Epithelial cell of esophagus (primary cell): ENCODE measurements around the gene OR12D2.
"Not testable (repeated sequence)": the region's sequence is repeated elsewhere in the genome, so short reads cannot be mapped to it uniquely, and the experiment has no call there.

ENCODE experiments used
- DNase-seq: peaks from one replicate; pipeline ENCODE4 v3.0.0; 2010; ENCODE audit warnings: low read depth
- H3K4me3 ChIP-seq: 2 replicates; pipeline ENCODE4 v1.5.1; 2011; ENCODE audit warnings: mild to moderate bottlenecking, low read length, control low read depth
- TF ChIP-seq, protein P1 (sequence below): IDR thresholded peaks from 2 replicates; pipeline ENCODE4 v1.5.1; 2011; ENCODE audit warnings: low read depth, mild to moderate bottlenecking, low read length, control low read depth, inconsistent platforms; ENCODE audit not compliant: insufficient read depth; ENCODE audit errors: missing control alignments

The OR12D2 gene

DNA sequence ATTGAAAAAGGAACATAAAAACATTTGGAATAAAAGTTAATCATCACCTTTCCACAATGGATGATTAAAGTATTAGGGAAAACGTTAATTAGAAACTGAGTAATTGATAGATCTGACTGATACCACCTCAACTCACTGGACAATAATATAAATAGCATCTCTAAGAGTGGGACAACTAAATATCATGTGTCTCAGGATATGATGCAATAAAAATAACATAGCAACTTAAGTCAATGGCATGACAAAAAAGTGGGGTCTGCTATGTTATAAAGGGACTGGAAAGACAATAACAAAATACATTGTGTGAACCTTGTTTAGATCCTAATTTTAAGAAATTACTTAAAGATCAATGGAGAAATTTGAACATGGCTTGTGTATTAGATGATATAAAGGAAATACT is 29.6 kb downstream of the OR12D2 start:
- no peak for DNase-seq
- no peak overlapping the region for H3K4me3 ChIP-seq
- TF ChIP-seq, protein P1, sequence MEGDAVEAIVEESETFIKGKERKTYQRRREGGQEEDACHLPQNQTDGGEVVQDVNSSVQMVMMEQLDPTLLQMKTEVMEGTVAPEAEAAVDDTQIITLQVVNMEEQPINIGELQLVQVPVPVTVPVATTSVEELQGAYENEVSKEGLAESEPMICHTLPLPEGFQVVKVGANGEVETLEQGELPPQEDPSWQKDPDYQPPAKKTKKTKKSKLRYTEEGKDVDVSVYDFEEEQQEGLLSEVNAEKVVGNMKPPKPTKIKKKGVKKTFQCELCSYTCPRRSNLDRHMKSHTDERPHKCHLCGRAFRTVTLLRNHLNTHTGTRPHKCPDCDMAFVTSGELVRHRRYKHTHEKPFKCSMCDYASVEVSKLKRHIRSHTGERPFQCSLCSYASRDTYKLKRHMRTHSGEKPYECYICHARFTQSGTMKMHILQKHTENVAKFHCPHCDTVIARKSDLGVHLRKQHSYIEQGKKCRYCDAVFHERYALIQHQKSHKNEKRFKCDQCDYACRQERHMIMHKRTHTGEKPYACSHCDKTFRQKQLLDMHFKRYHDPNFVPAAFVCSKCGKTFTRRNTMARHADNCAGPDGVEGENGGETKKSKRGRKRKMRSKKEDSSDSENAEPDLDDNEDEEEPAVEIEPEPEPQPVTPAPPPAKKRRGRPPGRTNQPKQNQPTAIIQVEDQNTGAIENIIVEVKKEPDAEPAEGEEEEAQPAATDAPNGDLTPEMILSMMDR: no peak

DNA sequence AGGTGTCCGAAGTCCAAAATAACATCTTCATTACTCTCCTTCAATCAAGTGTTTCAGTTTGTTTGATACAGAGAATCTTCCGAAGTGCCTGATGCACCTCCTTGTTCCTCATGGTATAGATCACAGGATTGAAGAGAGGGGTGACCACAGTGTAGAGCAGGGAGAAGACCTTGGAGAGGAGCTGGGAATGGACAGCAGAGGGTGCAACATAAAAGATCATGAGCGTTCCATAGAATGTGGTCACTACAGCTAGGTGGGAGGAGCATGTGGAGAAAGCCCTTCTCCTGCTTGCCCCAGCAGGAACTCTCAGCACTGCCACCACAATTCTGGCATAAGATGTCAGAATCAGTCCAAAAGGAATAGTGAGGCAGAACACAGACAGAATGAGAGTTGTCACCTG is 31.2 kb downstream of the OR12D2 start:
- H3K4me3 ChIP-seq: no peak overlapping the region
- TF ChIP-seq, protein P1: no peak
- DNase-seq: no peak

DNA sequence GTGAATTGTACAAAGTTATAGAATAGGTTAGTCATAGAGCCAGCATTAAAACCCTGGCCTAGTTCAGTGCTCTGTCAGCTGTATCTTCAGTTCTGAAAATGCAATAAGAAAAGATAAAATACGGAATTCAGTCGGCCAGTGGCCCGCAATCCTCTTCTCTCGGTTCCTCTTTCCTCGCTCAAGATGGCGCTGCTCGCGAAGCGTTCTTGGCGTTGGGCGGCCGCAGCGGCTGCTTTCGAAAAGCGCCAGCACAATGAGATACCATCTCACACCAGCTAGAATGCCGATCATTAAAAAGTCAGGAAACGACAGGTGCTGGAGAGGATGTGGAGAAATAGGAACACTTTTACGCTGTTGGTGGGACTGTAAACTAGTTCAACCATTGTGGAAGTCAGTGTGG is 41.3 kb downstream of the OR12D2 start:
- H3K4me3 ChIP-seq, DNase-seq: not testable (repeated sequence)

DNA sequence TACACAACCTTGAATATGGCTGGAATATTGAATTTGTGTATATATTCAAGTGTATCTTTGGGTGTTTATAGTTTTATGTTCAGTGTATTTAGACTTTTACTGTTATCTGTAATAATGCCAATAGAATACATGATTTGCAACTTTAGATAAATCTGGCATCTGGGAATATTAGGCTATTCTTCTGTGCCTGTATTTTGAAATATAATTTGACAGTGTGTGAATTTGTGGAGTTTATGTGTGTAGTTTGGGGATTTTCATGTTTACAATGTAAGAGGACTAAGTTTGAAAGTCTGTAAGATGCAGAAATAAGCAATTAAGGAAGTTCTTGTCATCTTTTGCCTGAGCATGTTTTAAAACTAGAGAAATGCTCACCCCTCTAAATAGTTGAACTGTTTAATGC is 43.6 kb downstream of the OR12D2 start, which contains the start of gene OR10C1:
Gene OR10C1, plus strand, starts transcription at position 301 of the 400 bp plus-strand sequence. CDS start 710 bp downstream, outside the sequence.
- DNase-seq: no peak
- TF ChIP-seq, protein P1: no peak
- H3K4me3 ChIP-seq: no peak within 1 kb of the TSS

DNA sequence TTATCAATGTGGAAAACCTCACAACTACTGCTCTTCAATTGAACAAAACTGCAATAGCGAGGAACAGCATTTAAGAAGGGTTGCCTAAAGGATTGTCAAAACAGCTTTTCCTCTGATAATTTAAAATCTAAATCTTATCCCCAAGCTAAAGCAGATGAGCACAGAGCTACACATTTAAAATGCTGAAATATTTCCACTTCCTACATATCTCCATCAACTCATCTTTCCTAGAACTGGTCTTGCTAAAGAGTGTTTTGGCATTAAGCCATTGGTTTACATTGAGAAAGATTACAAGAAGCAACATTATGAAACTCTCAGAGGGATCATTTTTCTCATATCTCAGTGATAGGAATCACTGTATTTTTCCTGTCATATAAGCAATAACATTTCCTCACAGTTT is 47.3 kb downstream of the OR12D2 start:
- DNase-seq: peak; percentile 8
- TF ChIP-seq, protein P1: no peak

DNA sequence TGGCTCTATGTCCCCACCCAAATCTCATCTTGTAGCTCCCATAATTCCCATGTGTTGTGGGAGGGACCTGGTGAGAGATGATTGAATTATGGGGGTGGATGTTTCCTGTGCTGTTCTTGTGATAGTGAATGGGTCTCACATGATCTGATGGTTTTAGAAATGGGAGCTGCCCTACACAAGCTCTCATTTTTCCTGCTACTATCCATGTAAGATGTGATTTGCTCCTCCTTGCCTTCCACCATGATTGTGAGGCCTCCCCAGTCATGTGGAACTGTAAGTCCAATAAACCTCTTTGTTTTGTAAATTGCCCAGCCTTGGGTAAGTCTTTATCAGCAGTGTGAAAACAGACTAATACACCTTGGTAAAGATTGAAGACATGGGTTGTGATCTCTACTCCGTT is 48.6 kb downstream of the OR12D2 start:
- not testable (repeated sequence) for H3K4me3 ChIP-seq, DNase-seq

More for the DNA sequence above, 47.3 kb downstream of the OR12D2 start:
- H3K4me3 ChIP-seq: no peak overlapping the region
